NCI-H2196 (cell line): ENCODE data around the gene CRKL.
"Not testable (repeated sequence)": the region's sequence is repeated elsewhere in the genome, so short reads cannot be mapped to it uniquely, and the experiment has no call there.

ENCODE experiments used
- DNase-seq: peaks from one replicate; lab custom pipeline; 2025; ENCODE audit not compliant: unreplicated experiment; lab: John Stamatoyannopoulos, UW

The CRKL gene

GRCh38 chr22:20931126-20931654, 14.0 kb downstream of the CRKL start:
- DNase-seq = no peak

- DNase-seq = no peak
These were observed 16.7 kb downstream of the CRKL start for GRCh38 chr22:20933910-20934309.

DNA sequence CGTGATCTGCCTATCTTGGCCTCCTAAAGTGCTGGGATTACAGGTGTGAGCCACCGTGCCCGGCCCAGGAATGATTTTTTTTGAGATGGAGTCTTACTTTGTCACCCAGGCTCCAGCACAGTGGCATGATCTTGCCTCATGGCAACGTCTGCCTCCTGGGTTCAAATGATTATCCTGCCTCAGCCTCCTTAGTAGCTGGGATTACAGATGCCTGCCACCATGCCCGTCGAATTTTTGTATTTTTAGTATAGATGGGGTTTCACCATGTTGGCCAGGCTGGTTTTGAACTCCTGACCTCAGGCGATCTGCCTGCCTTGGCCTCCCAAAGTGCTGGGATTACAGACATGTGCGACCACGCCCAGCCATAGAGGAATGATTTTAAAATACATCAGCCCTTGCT, 17.8 kb downstream of the CRKL start:
- DNase-seq = not testable (repeated sequence)

DNA sequence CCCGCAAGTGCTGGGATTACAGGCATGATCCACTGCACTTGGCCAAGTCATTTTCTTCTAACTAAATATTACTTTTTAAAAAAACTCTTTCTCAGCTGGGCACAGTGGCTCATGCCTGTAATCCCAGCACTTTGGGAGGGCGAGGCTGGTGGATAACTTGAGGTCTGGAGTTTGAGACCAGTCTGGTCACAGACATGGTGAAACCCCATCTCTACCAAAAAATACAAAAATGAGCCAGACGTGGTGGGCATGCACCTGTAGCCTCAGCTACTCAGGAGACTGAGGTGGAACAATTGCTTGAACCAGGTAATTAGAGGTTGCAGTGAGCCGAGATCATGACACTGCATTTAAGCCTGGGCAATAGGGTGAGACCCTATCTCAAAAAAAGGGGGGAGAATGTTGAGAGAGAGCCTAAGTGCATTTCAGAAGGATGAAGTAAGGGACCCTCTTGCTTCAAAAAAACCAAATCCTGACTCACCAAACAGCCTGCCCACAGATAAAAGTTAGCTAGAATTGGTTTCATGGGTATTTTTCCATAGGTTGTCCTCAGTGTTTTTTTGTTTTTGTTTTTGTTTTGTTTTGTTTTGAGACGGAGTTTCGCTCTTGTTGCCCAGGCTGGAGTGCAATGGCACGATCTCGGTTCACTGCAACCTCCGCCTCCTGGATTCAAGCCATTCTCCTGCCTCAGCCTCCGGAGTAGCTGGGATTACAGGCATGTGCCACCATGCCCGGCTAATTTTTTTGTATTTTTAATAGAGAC, 18.8 kb downstream of the CRKL start:
- DNase-seq = not testable (repeated sequence)

DNA sequence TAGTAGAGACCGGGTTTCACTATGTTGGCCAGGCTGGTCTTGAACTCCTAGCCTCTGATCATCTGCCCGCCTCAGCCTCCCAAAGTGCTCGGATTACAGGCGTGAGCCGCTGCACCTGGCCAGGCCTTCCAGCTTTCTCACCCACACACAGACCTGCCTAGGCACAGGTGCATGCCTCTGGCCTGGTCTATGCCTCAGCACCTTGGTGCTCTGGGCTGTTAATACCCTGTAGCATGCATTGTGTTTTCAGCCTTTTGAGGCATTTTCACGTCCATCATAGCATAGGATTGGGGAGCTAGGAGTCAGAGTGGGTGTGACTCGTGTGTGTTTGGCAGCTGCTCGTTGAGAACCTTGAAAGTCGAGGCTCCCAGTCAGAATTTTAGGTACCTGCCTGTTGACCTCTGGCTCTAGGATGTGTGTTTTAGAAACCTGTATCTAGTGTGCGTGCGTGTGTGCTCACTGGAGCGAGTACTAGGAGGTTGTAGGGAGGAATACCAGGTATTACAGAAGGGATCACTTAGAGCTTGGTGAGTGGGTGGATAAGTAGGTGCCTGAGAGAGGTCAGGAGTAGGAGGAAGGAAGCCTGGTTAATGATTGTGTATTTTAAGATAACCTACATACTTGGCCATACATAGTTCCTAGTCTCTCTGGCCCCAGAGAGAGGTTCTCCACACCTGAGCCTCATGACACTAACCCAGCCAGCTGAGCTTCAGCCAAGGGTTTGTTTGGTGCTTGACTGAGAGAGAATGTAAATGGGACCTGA, 20.0 kb downstream of the CRKL start:
- DNase-seq = no peak

GRCh38 chr22:20937794-20938671, 20.8 kb downstream of the CRKL start:
- no peak for DNase-seq

DNA sequence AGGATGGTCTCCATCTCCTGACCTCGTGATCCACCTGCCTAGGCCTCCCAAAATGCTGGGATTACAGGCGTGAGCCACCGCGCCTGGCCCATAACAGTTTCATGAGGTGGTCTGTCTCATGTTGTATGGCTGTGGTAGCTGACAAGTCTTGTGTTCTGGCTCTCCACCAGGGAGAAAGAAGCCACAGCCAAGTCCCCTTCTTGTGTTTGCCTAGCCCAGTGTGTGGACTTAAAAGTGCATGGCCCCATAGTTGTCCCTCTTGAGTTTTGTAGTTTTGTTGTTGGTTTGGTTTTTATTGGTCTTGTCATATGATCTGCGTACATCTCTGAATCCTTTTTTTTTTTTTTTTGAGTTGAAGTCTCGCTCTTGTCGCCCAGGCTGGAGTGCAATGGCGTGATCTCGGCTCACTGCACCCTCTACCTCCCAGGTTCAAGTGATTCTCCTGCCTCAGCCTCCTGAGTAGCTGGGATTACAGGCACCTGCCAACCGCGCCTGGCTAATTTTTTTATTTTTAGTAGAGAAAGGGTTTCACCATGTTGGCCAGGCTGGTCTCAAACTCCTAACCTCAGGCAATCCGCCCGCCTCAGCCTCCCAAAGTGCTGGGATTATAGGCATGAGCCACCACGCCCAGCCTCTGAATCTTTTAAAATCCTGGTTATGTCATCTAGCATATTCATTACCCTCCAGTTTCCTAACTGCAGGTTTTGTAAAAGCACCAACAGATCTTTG, 22.4 kb downstream of the CRKL start:
- not testable (repeated sequence) for DNase-seq

DNA sequence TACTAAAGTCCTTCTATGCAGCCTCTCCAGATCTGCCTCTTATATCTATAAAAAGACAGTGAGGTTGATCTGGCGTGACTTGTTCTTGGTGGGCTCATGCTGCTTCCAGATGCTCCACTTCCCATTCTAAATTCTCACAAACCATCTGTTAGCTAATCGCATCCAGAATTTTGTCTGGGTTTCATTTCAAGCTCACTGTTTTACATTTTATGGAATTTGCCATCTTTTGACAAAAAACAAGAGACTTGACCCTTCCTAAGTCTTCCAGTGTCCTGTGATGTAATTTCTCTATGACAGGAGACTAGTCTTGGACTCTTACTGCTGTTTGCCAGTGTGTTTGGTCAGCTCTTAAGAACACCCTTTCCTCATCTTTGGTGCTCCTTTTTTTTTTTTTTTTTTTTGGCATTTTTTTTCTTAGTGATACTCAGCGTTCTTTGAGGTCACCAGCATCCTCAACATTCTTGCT, 23.0 kb downstream of the CRKL start:
- DNase-seq = no peak

DNA sequence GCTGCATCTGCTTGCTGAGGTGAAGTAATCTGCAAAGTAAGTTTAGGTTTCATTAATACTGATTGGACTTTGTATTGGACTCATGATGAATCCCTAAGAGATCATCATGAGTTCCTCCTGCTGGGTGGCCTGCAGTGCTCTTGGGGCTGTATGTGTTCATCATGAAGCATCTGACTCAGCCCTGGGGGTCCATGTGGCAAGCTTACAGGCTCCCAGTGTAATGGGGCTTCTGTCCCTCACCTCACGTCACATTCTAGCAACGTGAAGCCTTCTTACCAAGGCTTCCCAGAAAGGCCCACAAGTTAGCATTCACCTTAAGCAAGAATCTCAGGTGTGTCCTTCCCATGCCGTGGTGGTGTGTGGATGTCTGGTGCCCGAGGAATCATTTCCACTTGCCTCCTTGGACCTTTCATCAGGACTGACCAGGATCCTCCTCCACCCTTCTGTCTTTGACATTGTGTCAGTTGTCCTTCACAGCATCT, 23.7 kb downstream of the CRKL start:
- no peak for DNase-seq

DNA sequence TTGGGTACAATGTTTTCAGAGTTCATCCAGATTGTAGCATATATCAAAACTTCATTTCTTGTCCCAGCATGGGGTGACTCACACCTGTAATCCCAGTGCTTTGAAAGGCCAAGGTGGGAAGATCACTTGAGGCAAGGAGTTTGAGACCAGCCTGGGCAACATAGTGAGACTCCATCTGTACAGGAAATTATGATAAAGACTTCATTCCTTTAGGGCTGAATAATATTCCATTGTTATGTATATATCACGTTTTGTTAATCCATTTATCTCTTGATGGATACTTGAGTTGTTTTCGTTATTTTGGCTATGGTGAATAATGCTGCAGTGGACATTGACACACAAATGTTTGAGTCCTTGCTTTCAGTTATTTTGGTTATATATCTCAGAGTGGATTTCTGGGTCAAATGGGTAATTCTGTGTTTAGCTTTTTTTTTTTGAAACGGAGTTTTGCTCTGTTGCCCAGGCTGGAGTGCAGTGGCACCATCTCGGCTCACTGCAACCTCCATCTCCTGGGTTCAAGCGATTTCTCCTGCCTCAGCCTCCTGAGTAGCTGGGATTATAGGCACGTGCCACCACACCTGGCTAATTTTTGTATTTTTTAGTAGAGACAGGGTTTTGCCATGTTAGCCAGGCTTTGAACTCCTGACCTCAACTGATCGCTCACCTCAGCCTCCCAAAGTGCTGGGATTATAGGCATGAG, 25.1 kb downstream of the CRKL start:
- not testable (repeated sequence) for DNase-seq

DNA sequence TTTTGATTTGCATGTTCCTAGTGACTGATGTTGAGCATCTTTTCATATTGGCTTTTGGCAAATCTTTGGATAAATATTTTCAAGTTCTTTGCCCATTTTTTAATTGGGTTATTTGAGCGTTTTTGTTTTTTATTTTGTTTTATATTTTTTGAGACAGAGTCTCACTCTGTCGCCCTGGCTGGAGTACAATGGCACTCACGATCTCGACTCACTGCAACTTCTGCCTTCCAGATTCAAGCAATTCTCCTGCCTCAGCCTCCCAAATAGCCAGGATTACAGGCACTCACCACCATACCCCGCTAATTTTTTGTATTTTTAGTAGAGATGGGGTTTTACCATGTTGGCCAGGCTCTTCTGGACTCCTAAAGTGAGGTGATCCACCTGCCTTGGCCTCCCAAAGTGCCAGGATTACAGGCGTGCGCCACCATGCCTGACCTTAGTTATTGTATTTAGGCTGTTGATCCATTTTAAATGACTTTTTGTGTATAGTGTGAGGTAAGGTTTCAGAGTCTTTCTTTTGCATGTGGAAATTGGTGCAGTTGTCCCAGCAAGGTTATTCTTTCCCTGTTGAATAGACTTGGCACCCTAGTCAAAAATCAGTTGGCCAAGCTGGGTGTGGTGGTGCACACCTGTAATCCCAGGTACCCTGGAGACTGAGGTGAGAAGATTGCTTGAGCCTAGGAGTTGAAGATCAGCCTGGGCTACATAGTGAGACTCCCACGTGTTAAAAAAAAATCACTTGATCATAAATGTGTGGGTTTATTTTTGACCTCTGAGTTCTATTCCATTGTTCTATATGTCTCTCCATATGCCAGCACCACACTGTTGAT, 26.1 kb downstream of the CRKL start:
- no peak for DNase-seq

GRCh38 chr22:20944042-20944441, 26.8 kb downstream of the CRKL start:
- DNase-seq = no peak

- no peak for DNase-seq
These were observed 28.3 kb downstream of the CRKL start for GRCh38 chr22:20945578-20945934.

- no peak for DNase-seq
These were observed 29.1 kb downstream of the CRKL start for GRCh38 chr22:20946080-20946986.

GRCh38 chr22:20946991-20947390, 29.8 kb downstream of the CRKL start:
- DNase-seq = no peak

- DNase-seq = no peak
These were observed 31.2 kb downstream of the CRKL start for GRCh38 chr22:20948450-20948849.

GRCh38 chr22:20948989-20949388, 31.8 kb downstream of the CRKL start:
- DNase-seq = no peak

- no peak for DNase-seq
These were observed 32.5 kb downstream of the CRKL start for GRCh38 chr22:20949698-20950183.
